ENCODE results near the gene UBXN11.

UBXN11 gene, protein sequence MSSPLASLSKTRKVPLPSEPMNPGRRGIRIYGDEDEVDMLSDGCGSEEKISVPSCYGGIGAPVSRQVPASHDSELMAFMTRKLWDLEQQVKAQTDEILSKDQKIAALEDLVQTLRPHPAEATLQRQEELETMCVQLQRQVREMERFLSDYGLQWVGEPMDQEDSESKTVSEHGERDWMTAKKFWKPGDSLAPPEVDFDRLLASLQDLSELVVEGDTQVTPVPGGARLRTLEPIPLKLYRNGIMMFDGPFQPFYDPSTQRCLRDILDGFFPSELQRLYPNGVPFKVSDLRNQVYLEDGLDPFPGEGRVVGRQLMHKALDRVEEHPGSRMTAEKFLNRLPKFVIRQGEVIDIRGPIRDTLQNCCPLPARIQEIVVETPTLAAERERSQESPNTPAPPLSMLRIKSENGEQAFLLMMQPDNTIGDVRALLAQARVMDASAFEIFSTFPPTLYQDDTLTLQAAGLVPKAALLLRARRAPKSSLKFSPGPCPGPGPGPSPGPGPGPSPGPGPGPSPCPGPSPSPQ

GRCh38 chr1:26306290-26307229, at the start of gene UBXN11:
UBXN11 (minus strand) TSS chr1:26306636; CDS start chr1:26302883, 3,753 bp downstream.
- DNase-seq (ENCODE audit: low spot score), result peak; percentile 95

DNA sequence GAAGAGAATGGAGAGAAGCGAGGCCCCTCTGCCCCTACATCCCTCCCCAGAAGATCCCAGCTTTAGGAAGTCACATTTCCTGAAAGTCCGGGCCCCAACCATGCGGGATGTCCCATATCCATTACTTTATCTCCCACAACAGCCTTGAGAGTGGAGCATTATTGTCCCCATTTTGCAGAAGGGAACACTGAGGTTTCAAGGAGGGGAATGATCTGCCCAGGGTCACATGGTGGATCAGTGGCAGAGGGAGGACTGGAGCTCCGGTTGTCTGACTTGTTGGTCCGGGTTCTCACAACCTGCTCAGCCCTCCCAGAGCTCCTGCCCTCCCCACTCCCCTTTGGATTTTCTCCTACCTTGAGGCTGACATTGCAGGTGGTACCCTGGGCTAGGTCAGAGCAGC, 49.7 kb upstream of the UBXN11 start:
- no peak for DNase-seq (ENCODE audit: low spot score)

- no peak for DNase-seq (ENCODE audit: low spot score)
Measured at GRCh38 chr1:26354972-26355371, 48.5 kb upstream of the UBXN11 start.

DNA sequence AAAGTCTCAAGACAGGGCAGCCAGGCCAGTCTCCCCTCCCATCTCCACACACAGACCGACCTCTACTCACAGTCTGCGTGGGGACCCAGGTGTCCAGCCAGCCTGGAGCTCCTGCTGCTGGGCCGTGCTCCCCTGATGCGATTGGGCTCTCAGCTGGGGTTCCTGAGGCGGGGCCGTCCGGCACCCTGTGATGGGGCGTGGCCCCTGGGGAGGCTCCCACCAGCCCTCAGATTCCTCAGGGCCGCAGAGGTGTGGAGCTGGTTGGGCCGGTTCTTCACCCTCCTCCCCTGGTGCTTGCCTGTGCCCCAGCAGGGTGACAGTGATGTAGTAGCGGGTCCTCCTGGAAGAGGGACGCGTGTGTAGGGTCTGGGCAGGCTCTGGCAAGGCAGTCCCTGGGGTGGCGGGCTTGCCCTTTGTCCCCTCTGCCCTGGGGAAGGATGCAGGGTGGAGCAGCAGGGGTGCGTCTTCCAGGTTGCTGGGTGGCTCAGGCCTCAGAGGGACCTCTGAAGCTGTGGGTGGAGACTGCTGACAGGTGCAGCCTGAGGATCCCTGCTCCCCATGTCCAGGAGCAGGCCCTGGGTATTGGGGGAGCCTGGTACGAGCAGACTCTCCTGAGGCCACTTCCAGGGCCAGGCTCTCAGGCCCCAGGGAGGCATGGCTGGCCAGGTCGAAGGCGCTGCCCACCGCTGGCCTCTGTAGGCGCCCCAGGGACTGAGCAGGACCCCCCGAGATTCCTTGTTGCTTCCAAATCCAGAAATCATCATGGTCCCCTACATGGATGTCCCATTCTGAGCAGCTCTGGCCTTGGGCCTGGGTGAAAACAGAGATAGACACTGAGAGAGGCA, 47.8 kb upstream of the UBXN11 start, which contains the start of gene CRYBG2:
Gene CRYBG2 (minus strand): TSS at position 155 of the 845 bp plus-strand sequence. CDS start 7,473 bp downstream, outside the sequence.
- no peak for DNase-seq (ENCODE audit: low spot score)

DNA sequence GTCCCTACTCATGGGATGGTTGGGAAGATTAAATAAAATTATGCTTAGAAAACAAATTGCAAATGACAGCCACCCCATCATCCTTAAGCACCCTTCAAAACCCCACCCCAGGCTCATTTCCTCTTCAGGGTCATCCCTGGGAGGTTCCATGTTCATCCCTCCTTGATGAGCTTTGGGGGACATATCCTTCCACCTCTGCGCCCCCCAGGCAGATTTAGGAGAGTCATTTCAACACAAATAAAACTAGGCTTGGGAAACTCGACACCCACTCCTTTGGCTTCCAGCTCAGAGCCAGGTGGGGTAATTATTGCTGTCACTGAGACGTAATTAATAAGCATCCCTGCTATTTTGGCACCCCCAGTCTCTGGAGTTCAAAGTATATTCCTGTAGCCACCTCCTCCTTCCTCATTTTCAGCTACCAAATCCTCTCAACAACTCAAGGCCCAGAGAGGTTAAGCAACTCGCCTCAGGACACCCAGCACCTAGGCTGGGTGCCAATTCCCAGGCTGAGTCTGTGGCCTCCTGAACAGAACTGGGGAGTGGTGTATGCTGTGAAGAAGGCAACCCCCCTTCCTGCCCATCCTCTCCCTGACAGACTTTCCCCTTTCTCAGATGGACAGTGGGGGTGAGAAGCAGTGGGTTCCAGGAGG, 46.9 kb upstream of the UBXN11 start:
- DNase-seq (ENCODE audit: low spot score), result no peak

DNA sequence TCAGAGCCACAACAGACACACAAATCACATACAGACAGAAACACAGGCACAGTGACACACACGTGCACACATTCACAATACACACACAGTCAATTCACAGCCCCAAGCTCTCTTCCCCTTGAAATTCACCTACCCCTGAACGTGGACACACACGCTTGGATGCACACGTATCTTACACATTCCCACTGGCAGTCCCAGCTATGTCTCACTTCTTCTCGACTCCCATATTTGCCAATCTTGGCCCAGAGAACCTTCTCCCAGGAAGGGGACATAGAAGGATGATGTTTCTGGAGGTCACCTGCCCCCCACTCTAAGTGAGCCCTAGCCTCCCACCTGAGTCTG, 45.9 kb upstream of the UBXN11 start:
- DNase-seq (ENCODE audit: low spot score), result no peak

GRCh38 chr1:26351590-26352337, 45.3 kb upstream of the UBXN11 start:
- DNase-seq (ENCODE audit: low spot score), result no peak

DNA sequence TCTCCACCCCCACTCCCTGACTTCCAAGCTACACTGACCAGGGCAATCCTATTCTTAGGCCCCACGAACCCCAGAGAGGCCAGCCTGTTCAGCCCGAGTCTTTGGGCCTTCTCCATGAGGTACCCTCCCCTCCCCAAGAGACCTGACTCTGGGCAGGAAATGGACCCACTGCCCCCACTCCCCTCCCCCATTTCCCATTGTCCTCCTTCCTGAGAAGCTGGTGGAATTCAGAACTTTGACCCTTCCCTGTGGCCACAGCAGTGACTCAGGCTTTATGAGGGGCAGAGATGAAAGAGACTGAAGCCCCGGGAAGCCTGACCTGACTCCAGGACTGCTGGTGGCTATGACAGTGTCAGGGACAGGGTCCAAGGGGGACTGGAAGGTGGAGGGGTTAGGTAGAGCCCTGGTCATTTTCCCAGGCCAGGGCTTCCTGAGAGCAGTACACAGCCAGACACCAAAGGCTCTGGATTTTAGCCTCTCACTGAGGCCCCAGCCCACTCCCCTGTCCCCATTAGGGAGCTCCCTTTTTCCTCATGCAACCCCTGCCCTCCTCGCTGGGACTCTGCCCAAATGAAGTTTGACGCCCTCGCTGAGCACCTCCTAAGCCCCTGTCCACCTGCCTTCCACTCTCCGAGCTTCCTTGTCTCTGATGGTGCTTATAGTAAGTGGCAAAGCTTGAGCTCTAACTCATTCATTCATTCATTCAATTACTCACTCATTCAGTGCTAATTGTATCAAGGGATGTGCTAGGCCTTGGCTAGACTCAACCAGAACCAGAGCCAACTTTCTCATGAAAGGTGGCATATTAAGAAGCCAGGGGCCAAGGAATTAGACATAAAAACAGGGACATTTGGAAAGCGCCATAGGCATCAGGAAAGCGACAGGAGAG, 44.5 kb upstream of the UBXN11 start:
- DNase-seq (ENCODE audit: low spot score), result no peak

DNA sequence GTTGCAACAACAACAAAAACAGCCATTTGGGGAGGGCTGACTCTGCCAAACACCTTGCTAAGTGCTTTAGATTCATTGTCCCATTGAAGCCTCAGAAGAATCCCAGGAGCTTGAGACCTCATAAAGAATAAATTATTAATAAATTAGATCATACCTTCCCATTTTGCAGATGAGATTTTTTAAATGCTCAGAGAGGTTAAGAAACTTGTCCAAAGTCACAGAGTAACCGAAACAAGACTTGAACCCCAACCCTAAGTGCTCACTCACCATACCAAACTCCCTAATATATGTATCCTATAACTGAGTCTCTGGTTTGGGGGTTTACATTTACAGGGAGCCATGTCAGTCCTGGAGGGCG, 43.9 kb upstream of the UBXN11 start:
- DNase-seq (ENCODE audit: low spot score), result no peak

- DNase-seq (ENCODE audit: low spot score), result no peak
Measured at GRCh38 chr1:26349877-26350244, 43.4 kb upstream of the UBXN11 start.

- DNase-seq (ENCODE audit: low spot score), result no peak
Measured at GRCh38 chr1:26349188-26349876, 42.9 kb upstream of the UBXN11 start.

DNA sequence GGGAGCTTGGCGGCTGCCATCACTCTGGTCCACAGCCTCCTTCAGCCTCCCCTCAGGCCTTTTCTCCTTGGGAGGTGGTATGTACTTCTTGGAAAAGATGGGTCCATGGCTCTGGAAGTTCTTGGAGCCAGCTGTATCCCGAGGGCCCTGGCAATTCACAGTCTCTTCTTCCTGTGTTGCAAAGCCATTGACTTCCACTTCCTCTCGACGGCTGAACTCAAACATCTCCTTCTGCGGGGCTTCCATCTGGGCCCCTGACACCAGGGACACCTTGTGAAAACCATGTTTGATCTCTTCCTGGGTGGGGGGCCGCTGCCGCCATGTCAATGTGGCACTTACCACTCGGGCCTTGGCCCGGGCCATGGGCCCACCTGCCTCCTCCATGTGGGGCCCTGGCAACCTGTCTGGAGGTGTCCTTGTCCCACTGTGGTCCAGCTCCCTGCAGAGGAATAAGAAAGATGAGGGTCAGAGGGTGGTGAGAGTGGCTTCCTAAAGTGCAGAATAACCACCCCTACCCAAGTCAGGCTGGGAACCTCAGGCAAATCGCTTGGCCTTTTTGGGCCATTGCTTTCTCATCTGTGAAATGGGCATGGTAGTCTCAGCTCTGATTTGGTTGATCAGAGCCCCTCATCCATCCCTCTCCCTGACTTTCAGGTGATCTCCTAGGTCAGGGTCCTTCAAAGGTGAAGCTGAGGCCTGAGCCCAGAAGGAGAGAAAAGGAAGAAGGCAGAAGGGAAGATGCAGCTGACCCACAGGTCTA, 40.0 kb upstream of the UBXN11 start:
- DNase-seq (ENCODE audit: low spot score), result no peak

DNA sequence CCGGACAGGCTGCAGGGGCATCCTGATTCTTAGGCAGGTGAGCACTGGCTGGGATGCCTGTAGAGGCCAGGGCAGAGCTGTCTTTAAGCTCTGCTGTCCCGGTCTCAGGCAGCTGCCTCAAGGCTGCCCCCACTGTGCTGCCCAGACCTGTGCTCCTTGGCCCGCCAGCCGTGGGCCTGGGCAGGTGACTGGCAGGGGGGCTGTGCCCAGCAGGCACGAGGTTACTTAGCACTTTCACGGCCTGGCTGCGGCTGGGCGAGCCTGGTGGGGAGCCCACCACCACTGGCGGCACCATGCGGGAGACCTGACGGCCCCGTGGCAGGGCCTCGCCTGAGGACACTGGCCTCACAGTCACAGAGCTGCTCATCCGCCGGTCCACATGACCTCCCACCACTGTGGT, 39.3 kb upstream of the UBXN11 start:
- DNase-seq (ENCODE audit: low spot score), result no peak

DNA sequence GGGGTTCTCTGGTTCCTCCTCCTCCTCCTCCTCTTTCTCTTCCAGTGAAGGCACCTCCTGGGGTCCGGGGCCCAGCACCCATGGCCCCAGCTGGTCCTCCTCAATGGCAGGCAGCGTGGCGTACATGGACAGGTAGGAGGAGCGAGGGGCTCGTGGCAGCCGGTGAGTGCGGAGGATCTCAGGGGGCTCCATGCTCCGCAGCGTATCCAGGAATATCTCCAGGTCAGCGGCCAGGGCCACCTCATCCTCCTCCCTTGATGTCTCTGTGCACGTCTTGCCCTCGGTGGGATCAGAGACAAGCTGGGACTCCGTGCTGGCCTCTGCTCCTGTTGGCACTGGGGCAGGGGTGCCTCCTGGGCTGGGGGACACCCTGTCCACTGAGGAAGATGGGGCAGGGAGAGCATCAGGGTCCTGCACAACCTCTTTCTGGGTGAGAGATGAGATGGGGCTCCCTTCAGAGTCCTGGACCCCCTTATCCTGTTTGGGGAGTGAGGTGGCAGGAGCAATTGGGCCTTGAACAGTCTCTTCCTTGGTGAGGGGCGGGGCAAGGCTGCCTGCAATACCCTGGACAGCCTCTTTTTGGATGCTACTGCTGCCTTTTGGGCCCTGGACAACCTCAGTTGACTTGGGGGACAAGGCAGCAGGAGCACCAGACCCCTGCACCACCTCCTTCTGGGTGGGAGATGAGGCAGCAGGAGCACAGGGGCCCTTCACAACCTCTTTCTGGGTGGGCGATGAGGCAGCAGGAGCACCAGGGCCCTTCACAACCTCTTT, 37.9 kb upstream of the UBXN11 start:
- no peak for DNase-seq (ENCODE audit: low spot score)

DNA sequence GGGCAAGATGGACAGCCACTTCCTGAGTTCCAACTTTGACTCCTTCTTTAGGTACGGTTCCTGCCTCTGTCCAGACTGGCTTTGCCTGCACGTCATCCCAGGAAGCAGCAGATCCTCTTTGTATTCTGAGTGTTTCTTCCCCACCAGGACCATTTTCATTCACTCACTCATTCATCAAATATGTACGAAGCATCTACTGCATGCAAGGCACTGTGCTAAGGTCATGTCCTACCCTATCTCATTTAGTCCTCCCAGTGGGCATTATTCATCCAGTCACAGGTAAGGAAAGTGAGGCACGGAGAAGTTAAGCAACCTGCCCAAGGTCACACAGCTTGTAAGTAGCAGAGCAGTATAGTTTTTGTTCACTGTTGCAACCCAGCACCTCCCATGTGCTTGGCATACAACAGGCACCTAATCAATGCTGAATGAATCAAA, 33.6 kb upstream of the UBXN11 start:
- DNase-seq (ENCODE audit: low spot score), result no peak

DNA sequence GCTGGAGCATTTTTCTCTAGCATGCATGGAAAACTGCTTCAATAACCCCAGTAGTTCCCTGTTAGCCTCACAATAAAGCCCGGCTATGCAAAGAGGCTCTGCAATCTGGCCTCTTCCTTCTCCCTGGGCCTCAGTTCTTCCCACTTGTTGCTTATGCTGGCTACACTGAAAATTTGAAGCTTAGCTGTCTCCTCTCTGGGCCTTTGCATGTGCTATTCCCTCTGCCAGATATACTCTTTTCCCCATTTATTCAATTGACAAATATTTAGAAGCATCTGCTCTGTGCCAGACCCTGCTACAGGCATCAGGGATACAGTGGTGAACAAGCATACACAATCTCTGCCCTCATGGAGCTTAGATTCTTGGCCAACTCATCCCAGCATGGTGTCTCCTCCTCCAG, 32.2 kb upstream of the UBXN11 start:
- no peak for DNase-seq (ENCODE audit: low spot score)

DNA sequence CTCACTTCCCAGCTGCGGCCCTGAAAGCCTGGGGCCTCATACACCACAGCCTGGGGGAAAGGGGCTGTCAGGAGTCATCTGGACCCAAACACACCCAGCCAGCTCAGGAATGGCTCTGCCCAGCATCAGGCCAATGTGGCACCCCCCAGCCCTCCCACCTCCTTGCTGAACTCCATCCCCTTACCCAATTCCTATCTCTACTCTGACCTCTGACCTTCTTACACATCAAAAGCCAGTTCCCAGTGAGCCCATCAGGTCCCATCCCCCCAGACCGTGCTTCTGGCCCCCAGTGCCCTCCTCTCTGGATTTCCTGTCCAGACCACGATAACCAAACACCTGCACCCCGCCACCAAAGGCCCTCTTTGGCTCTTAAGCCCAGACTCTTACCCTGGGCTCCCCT, 31.2 kb upstream of the UBXN11 start:
- DNase-seq (ENCODE audit: low spot score), result no peak

GRCh38 chr1:26337206-26337535, 30.7 kb upstream of the UBXN11 start:
- no peak for DNase-seq (ENCODE audit: low spot score)
